ENCODE results near the gene ZXDC.

The ZXDC gene

DNA sequence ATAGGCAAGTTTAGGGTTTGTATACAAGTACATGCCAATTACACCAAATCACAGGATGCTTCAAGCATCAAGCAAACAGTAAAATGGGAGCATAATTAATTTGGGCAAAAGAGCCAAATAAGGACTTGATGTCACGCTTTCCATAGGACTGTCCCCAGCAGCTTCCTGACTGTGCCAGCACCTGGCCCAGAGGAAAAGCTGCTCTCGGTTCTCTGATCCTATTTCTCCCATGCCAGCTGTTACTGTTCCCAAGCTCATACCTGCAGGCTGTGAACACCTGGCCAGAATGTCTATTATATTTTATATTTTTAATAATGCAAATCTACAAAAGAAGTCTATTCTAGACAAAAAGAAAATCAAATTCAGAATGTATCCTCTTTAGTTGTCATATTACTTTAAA is 12.2 kb downstream of the ZXDC start:
- peaks cover 37% of the 10 kb centered on the region for H3K36me3 ChIP-seq (ENCODE audit: control insufficient read depth, insufficient read depth, low read length)

GRCh38 chr3:126461450-126462070 is 14.1 kb downstream of the ZXDC start:
- no peak for DNase-seq (ENCODE audit: extremely low read depth, insufficient read length)
- TF ChIP-seq, protein P1, sequence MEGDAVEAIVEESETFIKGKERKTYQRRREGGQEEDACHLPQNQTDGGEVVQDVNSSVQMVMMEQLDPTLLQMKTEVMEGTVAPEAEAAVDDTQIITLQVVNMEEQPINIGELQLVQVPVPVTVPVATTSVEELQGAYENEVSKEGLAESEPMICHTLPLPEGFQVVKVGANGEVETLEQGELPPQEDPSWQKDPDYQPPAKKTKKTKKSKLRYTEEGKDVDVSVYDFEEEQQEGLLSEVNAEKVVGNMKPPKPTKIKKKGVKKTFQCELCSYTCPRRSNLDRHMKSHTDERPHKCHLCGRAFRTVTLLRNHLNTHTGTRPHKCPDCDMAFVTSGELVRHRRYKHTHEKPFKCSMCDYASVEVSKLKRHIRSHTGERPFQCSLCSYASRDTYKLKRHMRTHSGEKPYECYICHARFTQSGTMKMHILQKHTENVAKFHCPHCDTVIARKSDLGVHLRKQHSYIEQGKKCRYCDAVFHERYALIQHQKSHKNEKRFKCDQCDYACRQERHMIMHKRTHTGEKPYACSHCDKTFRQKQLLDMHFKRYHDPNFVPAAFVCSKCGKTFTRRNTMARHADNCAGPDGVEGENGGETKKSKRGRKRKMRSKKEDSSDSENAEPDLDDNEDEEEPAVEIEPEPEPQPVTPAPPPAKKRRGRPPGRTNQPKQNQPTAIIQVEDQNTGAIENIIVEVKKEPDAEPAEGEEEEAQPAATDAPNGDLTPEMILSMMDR (IDR thresholded peaks at IDR 0.05; ENCODE audit: insufficient read depth, low read length, poor library complexity, severe bottlenecking) = no peak
- peaks cover 36% of the 10 kb centered on the region for H3K36me3 ChIP-seq (ENCODE audit: control insufficient read depth, insufficient read depth, low read length)

More for the DNA sequence above, 12.2 kb downstream of the ZXDC start:
- no peak for DNase-seq (ENCODE audit: extremely low read depth, insufficient read length)
- TF ChIP-seq, protein P1 (IDR thresholded peaks at IDR 0.05; ENCODE audit: insufficient read depth, low read length, poor library complexity, severe bottlenecking) = no peak
- no peak overlapping the region for H3K4me3 ChIP-seq (replicated peaks; ENCODE audit: low read depth, low read length)
- H3K27me3 ChIP-seq (replicated peaks; ENCODE audit: control insufficient read depth, insufficient read depth, low read length) = no peaks in the 10 kb centered on the region

GRCh38 chr3:126460381-126460780 is 15.3 kb downstream of the ZXDC start:
- no peak for DNase-seq (ENCODE audit: extremely low read depth, insufficient read length)
- TF ChIP-seq, protein P1 (IDR thresholded peaks at IDR 0.05; ENCODE audit: insufficient read depth, low read length, poor library complexity, severe bottlenecking) = no peak
- Histone ChIP-seq H3K36me3 (ENCODE audit: control insufficient read depth, insufficient read depth, low read length) (peaks cover 33% of the 10 kb centered on the region), H3K27me3 (replicated peaks; ENCODE audit: control insufficient read depth, insufficient read depth, low read length) (no peaks in the 10 kb centered on the region), H3K4me3 (replicated peaks; ENCODE audit: low read depth, low read length) (no peak overlapping the region)

More at GRCh38 chr3:126461450-126462070, 14.1 kb downstream of the ZXDC start:
- Histone ChIP-seq H3K4me3 (replicated peaks; ENCODE audit: low read depth, low read length) (no peak overlapping the region), H3K27me3 (replicated peaks; ENCODE audit: control insufficient read depth, insufficient read depth, low read length) (no peaks in the 10 kb centered on the region)

DNA sequence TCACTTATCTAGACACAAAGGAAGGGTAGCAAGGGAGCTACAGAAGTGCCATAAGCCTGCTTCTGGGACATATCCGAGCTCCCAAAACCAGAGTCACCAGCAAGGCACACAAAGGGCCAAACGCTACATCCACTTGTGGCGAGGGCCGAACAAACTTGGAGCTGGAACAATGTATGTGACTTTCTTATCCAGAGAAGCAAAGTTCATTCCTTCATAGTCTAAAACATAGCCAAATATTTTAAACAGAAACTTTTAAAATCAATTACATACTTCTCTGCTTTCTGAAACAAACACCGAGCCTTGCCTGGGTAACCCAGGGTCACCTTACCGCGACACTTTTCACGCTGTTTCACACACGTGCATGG is 15.9 kb downstream of the ZXDC start:
- H3K36me3 ChIP-seq (ENCODE audit: control insufficient read depth, insufficient read depth, low read length) = peaks cover 29% of the 10 kb centered on the region
- TF ChIP-seq, protein P1 (IDR thresholded peaks at IDR 0.05; ENCODE audit: insufficient read depth, low read length, poor library complexity, severe bottlenecking) = no peak
- H3K27me3 ChIP-seq (replicated peaks; ENCODE audit: control insufficient read depth, insufficient read depth, low read length) = no peaks in the 10 kb centered on the region
- no peak overlapping the region for H3K4me3 ChIP-seq (replicated peaks; ENCODE audit: low read depth, low read length)
- no peak for DNase-seq (ENCODE audit: extremely low read depth, insufficient read length)

DNA sequence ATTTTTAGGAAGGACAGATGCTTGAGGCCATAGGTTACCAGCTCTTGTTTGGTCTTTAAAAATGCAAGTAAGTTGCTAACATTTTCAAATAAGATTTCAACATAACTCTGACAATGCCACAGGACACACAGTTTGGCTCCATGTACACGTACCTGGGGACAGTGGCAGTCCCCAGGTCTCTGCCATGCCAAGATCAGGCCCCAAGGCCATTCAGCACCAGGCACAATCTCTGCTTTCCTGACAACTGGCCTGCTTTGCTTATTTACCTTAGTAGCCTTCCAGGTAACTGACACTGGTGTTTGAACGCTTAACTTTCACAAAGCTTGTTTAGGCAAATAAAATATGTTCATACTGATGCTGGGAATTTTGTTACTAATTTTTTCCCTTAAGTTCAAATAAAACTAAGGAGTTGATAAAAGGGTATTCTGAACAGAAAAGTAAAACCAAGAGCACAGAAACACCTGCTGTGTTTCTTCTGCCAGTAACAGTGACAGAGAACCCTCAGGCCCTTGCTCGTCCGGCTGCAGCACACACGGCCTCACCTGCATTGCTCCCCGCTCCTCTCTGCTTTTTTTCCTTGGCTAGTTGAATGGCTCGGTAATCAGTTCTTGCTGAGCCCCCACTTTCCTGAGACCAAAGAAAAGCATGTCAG is 16.5 kb downstream of the ZXDC start:
- Histone ChIP-seq H3K4me3 (replicated peaks; ENCODE audit: low read depth, low read length) (no peak overlapping the region), H3K27me3 (replicated peaks; ENCODE audit: control insufficient read depth, insufficient read depth, low read length) (no peaks in the 10 kb centered on the region), H3K36me3 (ENCODE audit: control insufficient read depth, insufficient read depth, low read length) (peaks cover 29% of the 10 kb centered on the region)
- no peak for DNase-seq (ENCODE audit: extremely low read depth, insufficient read length)
- TF ChIP-seq, protein P1 (IDR thresholded peaks at IDR 0.05; ENCODE audit: insufficient read depth, low read length, poor library complexity, severe bottlenecking) = no peak

All from GM06990 (cell line).